GM06990 (cell line): ENCODE data around the gene MTSS2.
A peak's percentile ranks its signal among the peaks of the same experiment; 100 is the strongest.
"Not testable (repeated sequence)": the region's sequence is repeated elsewhere in the genome, so short reads cannot be mapped to it uniquely, and the experiment has no call there.

Experiments used
- DNase-seq: peaks from one replicate; pipeline ENCODE4 v3.0.0-alpha.2; 2011; ENCODE audit not compliant: insufficient read length; ENCODE audit errors: extremely low read depth
- H3K27me3 ChIP-seq: replicated peaks from 2 replicates; pipeline ENCODE4 v1.6.0; 2011; ENCODE audit warnings: low read length; ENCODE audit not compliant: control insufficient read depth, insufficient read depth
- H3K36me3 ChIP-seq: 2 replicates; pipeline ENCODE4 v1.5.1; 2011; ENCODE audit warnings: low read length; ENCODE audit not compliant: control insufficient read depth, insufficient read depth
- H3K4me3 ChIP-seq: replicated peaks from 2 replicates; pipeline ENCODE4 v1.5.1; 2011; ENCODE audit warnings: low read depth, mild to moderate bottlenecking, control low read depth, low read length
- CTCF ChIP-seq: IDR thresholded peaks from 2 replicates; pipeline ENCODE4 v1.5.1; 2011; ENCODE audit warnings: low read length, control low read depth, mild to moderate bottlenecking, inconsistent platforms; ENCODE audit not compliant: insufficient read depth, poor library complexity, severe bottlenecking

Gene MTSS2

DNA sequence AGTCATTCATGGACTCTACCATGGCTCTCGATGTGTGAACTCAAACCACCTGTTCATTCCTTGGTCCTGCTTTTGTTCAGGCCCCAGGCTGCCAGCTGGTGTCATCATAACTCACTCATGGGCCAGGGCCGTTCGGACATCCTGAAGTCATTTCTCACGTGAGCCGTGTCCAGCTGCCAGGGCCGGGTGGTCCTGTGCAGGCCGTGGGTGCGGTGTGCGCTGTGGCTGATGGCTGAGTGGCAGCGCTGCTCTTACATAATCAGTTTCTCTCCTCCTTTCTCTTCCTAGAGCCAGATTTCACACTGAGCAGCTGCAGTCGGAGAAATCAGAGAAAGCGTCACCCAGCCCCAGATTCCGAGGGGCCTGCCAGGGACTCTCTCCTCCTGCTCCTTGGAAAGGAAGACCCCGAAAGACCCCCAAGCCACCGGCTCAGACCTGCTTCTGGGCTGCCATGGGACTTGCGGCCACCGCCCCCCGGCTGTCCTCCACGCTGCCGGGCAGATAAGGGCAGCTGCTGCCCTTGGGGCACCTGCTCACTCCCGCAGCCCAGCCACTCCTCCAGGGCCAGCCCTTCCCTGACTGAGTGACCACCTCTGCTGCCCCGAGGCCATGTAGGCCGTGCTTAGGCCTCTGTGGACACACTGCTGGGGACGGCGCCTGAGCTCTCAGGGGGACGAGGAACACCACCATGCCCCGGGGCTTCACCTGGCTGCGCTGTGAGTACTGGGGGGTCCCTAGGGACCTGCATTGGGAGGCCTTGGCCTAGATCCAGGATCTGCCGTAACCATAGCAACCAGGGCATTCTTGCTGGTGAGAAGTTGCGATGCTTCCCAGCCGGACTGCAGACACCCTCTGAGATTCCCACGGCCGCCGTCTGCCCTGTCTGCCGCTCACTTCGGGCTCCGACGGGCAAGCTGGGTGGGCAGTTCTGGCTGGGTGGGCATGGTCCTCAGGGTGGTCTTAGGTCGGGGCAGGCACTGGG, 39.3 kb downstream of the MTSS2 start, which contains the start of gene IL34:
TSS of gene IL34 (plus strand) at position 300 of the 982 bp plus-strand sequence. CDS start at position 689, 389 bp downstream.
- DNase-seq, result no peak

DNA sequence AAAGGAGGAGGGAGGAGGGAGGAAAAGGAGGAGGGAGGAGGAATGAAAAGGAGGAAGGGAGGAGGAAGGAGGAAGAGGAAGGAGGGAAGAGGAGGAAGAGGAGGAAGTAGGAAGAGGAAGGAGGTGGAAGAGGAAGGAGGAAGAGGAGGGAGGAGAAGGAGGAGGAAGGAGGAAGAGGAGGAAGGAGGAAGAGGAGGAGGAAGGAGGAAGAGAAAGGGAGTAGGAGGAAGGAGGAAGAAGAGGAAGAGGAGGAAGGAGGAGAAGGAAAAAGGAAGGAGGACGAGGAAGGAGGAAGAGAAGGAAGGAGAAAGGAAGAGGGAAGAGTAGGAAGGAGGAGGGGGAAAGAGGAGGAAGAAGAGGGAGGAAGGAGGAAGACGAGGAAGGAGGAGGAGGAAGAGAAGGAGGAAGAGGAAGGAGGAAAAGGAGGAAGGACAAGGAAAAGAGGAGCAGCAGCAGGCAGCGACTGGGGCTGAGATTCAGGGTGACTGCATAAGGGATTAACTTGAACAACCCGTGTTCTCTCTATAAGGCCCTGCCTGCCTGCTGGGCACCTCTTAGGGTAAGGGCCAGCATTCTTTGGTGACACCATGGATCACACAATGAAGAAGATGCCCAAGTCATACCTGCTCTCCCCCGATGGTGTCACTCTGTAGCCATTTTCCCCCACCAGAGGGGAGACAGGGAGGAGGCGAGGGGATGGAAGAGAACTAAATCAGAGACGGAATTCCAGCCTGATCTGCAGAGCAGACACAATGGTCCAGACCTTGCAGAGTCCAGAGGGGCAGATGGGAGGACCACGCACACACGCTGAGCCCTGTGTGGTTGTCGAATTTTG, 40.9 kb downstream of the MTSS2 start:
- DNase-seq, result no peak
- Histone ChIP-seq H3K27me3 (no peaks in the 10 kb centered on the region), H3K4me3 (no peak overlapping the region), H3K36me3 (no peaks in the 10 kb centered on the region)
- peak; percentile 15 for TF ChIP-seq CTCF

More for the DNA sequence above, 39.3 kb downstream of the MTSS2 start, which contains the start of gene IL34:
- Histone ChIP-seq H3K27me3 (no peaks in the 10 kb centered on the region; the same call in 1 of the 2 replicates), H3K4me3 (no peak within 1 kb of the TSS), H3K36me3 (no peaks in the 10 kb centered on the region)
- no peak for TF ChIP-seq CTCF

DNA sequence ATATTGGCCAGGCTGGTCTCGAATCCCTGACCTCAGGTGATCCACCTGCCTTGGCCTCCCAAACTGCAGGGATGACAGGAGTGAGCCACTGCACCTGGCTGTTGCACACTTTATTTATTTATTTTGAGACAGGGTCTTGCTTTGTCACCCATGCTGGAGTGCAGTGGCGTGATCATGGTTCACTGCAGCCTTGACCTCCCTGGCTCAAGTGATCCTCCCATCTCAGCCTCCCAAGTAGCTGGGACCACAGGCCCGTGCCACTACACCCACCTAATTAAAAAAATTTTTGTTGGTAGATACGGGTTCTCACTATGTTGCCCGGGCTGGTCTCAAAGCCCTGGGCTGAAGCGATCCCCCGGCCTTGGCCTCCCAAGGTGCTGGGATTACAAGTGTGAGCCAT, 42.6 kb downstream of the MTSS2 start:
- not testable (repeated sequence) for DNase-seq, H3K27me3 ChIP-seq, H3K36me3 ChIP-seq, H3K4me3 ChIP-seq

DNA sequence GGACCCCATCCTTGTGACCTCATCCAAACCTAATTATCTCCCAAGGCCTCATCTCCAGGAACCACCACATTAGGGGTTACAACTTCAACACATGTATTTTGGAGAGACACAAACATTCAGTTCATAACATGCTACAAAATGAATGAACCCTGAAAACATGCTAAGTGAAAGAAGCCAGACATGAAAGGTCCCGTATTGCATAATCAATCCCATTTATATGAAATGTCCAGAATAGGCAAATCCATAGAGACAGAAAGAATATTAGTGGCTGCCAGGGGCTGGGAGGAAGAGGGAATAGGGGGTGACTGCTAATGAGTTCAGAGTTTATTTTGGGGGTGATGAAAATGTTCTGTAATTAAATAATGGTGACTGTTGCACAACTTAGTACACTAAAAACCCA, 43.2 kb downstream of the MTSS2 start:
- Histone ChIP-seq H3K4me3 (no peak overlapping the region), H3K36me3 (no peaks in the 10 kb centered on the region), H3K27me3 (no peaks in the 10 kb centered on the region)
- no peak for DNase-seq
- no peak for TF ChIP-seq CTCF

DNA sequence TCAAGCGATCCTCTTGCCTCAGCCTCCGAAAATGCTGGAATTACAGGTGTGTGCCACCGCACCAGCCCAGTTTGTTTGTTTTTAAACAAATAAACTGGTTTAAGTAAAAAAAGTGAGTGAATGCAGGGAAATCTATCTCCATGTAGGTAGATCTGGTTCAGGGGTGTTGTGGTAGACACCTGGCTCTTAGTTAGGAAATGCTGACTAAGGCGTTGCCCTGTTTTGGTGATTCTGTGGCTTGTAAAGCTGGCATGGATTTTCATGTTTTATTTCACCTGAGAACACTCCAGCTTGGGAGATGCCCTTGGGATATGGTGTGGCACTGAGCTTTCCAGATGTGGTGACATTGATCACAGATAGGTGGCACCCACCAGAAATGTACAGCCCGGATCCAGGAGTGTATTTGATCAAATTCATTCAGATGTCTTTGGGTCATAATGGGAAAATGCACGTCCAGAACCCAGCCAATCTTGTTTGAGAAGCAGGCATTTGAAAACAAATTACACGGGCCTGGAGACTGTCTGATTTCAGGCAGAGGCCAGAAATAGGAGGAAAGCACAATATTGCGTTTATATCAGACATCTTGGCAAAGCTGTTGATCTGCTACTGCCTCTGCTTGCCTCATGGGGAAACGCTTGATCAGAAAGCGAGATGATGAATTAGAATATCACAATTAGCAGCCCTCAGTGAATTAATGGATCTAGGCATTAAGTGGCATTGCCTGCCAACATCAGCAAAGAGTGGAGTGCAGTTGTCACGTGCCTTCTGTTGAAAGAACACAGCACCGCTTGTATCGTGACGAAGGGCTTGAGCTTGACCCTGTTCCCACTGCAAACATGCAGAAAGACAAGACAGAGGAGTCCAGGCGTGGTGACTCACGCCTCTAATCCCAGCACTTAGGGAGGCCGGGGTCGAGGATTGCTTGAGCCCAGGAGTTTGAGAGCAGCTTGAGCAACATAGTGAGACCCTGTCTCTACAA, 46.8 kb downstream of the MTSS2 start:
- Histone ChIP-seq H3K27me3 (no peaks in the 10 kb centered on the region), H3K4me3 (no peak overlapping the region), H3K36me3 (no peaks in the 10 kb centered on the region)
- DNase-seq, result no peak
- no peak for TF ChIP-seq CTCF
